Activated CD8-positive, alpha-beta memory T cell treated with anti-CD3 and anti-CD28 coated beads, Interleukin-2, amount 50 U/mL, for 1 hour (primary cell): ENCODE data around the gene RASEF.
"Not testable (repeated sequence)": the region's sequence is repeated elsewhere in the genome, so short reads cannot be mapped to it uniquely, and the experiment has no call there.

ENCODE experiments used
- DNase-seq: peaks from one replicate; pipeline ENCODE4 v3.0.0-alpha.2; 2020; ENCODE audit errors: extremely low read depth

The RASEF gene

GRCh38 chr9:82970359-82970758 is 92.6 kb downstream of the RASEF start:
- no peak for DNase-seq

- no peak for DNase-seq
Measured at GRCh38 chr9:82969291-82969690, 93.7 kb downstream of the RASEF start.

- no peak for DNase-seq
Measured at GRCh38 chr9:82968816-82969215, 94.1 kb downstream of the RASEF start.

GRCh38 chr9:82968388-82968787 is 94.6 kb downstream of the RASEF start:
- no peak for DNase-seq

- DNase-seq, result no peak
Measured at GRCh38 chr9:82961504-82962125, 101.3 kb downstream of the RASEF start.

- no peak for DNase-seq
Measured at GRCh38 chr9:82957529-82958379, 105.2 kb downstream of the RASEF start.

- DNase-seq, result no peak
Measured at GRCh38 chr9:82949203-82949602, 113.7 kb downstream of the RASEF start.

- no peak for DNase-seq
Measured at GRCh38 chr9:82940376-82940775, 122.6 kb downstream of the RASEF start.

GRCh38 chr9:82939451-82939850 is 123.5 kb downstream of the RASEF start:
- no peak for DNase-seq

- no peak for DNase-seq
Measured at GRCh38 chr9:82938426-82939218, 124.3 kb downstream of the RASEF start.

GRCh38 chr9:82936561-82936960 is 126.4 kb downstream of the RASEF start:
- not testable (repeated sequence) for DNase-seq

- no peak for DNase-seq
Measured at GRCh38 chr9:82934949-82935348, 128.0 kb downstream of the RASEF start.

GRCh38 chr9:82934025-82934424 is 128.9 kb downstream of the RASEF start:
- DNase-seq, result not testable (repeated sequence)

- no peak for DNase-seq
Measured at GRCh38 chr9:82930116-82930515, 132.8 kb downstream of the RASEF start.
